Right atrium auricular region (tissue), 2 donors: ENCODE data around the gene RIPOR3. TPM values are rescaled to one million over a fixed set of nuclear protein-coding genes. Genes with fewer than 3 reads are reported as not detected.
A peak's percentile ranks its signal among the peaks of the same experiment; 100 is the strongest.
"Not testable (repeated sequence)": the region's sequence is repeated elsewhere in the genome, so short reads cannot be mapped to it uniquely, and the experiment has no call there.

Source experiments
- DNase-seq: peaks from one replicate; pipeline ENCODE4 v3.0.0-alpha.2; 2019; ENCODE audit warnings: low spot score
- H3K27ac ChIP-seq, 2 donors: fragments of 200-600 bp; sonication (generic); 1 replicate in 1 of 2; 2 replicates in 1 of 2; pipeline ENCODE4 v1.5.1; 2016 to 2019
- H3K27me3 ChIP-seq, 2 donors: fragments of 200-600 bp; sonication (generic); one replicate each; pipeline versions ENCODE4 v1.5.1 to v1.6.0; 2017 to 2019
- H3K36me3 ChIP-seq: fragments of 200-600 bp; sonication (generic); one replicate; pipeline ENCODE4 v1.5.1; 2016
- H3K4me1 ChIP-seq, 2 donors: fragments of 200-600 bp; sonication (generic); one replicate each; pipeline versions ENCODE4 v1.5.1 to v1.6.0; 2017 to 2019
- H3K4me3 ChIP-seq, 2 donors: fragments of 200-600 bp; sonication (generic); 1 replicate in 1 of 2; 2 replicates in 1 of 2; pipeline ENCODE4 v1.5.1; 2017 to 2019; ENCODE audit warnings: mild to moderate bottlenecking in 1 of 2, moderate library complexity in 1 of 2
- H3K9me3 ChIP-seq, 2 donors: fragments of 200-600 bp; sonication (generic); one replicate each; pipeline ENCODE4 v1.5.1; 2019
- CTCF ChIP-seq, 2 donors: fragments of 200-600 bp; sonication (generic); IDR thresholded peaks; one replicate each; pipeline ENCODE4 v1.5.1; 2019; ENCODE audit warnings: antibody characterized with exemption in 2 of 2
- total RNA-seq, 2 donors: library from RNA; depleted of rRNA; stranded (reverse); fragments of >200 nt; gene quantifications; one replicate each; pipeline ENCODE4 v1.1.0, GENCODE V29; 2016

RIPOR3 gene
- total RNA-seq, 2 donors from 2014 or later, result 2.9 to 4.7 TPM

GRCh38 chr20:50674138-50674825 is 17.1 kb downstream of the RIPOR3 start:
- no peak for DNase-seq
- Histone ChIP-seq H3K36me3 (no peaks in the 10 kb centered on the region), H3K9me3 (no peaks in the 10 kb centered on the region), H3K27ac (peak overlapping the region in 1 of 2 donors; percentile 15), H3K4me3 (no peak overlapping the region), H3K27me3 (no peaks in the 10 kb centered on the region), H3K4me1 (peaks cover 0 to 6% of the 10 kb centered on the region in 2 donors)
- TF ChIP-seq CTCF (IDR thresholded peaks at IDR 0.05), result no peak

- Histone ChIP-seq H3K9me3 (no peaks in the 10 kb centered on the region), H3K36me3 (no peaks in the 10 kb centered on the region), H3K27me3 (no peaks in the 10 kb centered on the region), H3K4me1 (peaks cover 0 to 6% of the 10 kb centered on the region in 2 donors), H3K27ac (peak overlapping the region in 1 of 2 donors; percentile 15), H3K4me3 (no peak overlapping the region)
- no peak for TF ChIP-seq CTCF (IDR thresholded peaks at IDR 0.05)
- DNase-seq, result no peak
These were observed 17.7 kb downstream of the RIPOR3 start for GRCh38 chr20:50673466-50674137.

GRCh38 chr20:50673146-50673465 is 18.2 kb downstream of the RIPOR3 start:
- H3K36me3 ChIP-seq, result no peaks in the 10 kb centered on the region
- H3K4me3 ChIP-seq, result no peak overlapping the region
- DNase-seq, result no peak
- no peak overlapping the region for H3K27ac ChIP-seq
- H3K9me3 ChIP-seq, result no peaks in the 10 kb centered on the region
- peaks cover 0 to 2% of the 10 kb centered on the region in 2 donors for H3K4me1 ChIP-seq
- no peaks in the 10 kb centered on the region for H3K27me3 ChIP-seq
- TF ChIP-seq CTCF (IDR thresholded peaks at IDR 0.05), result no peak

- no peak for DNase-seq
- Histone ChIP-seq H3K27me3 (no peaks in the 10 kb centered on the region), H3K4me3 (no peak overlapping the region), H3K36me3 (no peaks in the 10 kb centered on the region), H3K4me1 (no peaks in the 10 kb centered on the region), H3K27ac (no peak overlapping the region), H3K9me3 (no peaks in the 10 kb centered on the region)
- no peak for TF ChIP-seq CTCF (IDR thresholded peaks at IDR 0.05)
These were observed 18.8 kb downstream of the RIPOR3 start for GRCh38 chr20:50672400-50673145.

GRCh38 chr20:50671626-50672025 is 19.7 kb downstream of the RIPOR3 start:
- no peak overlapping the region for H3K27ac ChIP-seq
- DNase-seq, result no peak
- TF ChIP-seq CTCF (IDR thresholded peaks at IDR 0.05), result no peak
- no peaks in the 10 kb centered on the region for H3K4me1 ChIP-seq
- no peaks in the 10 kb centered on the region for H3K9me3 ChIP-seq
- H3K27me3 ChIP-seq, result no peaks in the 10 kb centered on the region
- H3K4me3 ChIP-seq, result no peak overlapping the region
- no peaks in the 10 kb centered on the region for H3K36me3 ChIP-seq

- H3K36me3 ChIP-seq, H3K4me1 ChIP-seq, H3K27ac ChIP-seq, H3K4me3 ChIP-seq, DNase-seq, H3K27me3 ChIP-seq, H3K9me3 ChIP-seq: not testable (repeated sequence)
These were observed 20.3 kb downstream of the RIPOR3 start for GRCh38 chr20:50671010-50671409.
